ENCODE measurements around the gene HGS.

Gene HGS

GRCh38 chr17:81648707-81649085 lies 35.1 kb upstream of the HGS start:
- Histone ChIP-seq H3K27me3 (ENCODE audit: control insufficient read depth, low read length) (no peaks in the 10 kb centered on the region), H3K4me1 (ENCODE audit: control insufficient read depth, low read length) (peaks cover 11% of the 10 kb centered on the region)
- TF ChIP-seq EZH2phosphoT487 (IDR thresholded peaks at IDR 0.05; ENCODE audit: borderline replicate concordance, low read length) (no peak), CTCF (IDR thresholded peaks at IDR 0.05; ENCODE audit: low read depth, low read length, poor library complexity, severe bottlenecking) (no peak)

GRCh38 chr17:81650951-81651350 lies 32.9 kb upstream of the HGS start:
- H3F3A ChIP-seq (ENCODE audit: control insufficient read depth, insufficient read depth) = no peaks in the 10 kb centered on the region
- H3K27me3 ChIP-seq (ENCODE audit: control insufficient read depth, low read length) = no peaks in the 10 kb centered on the region
- H4K20me1 ChIP-seq (ENCODE audit: control insufficient read depth, insufficient read depth, low read depth, low read length) = no peaks in the 10 kb centered on the region
- peaks cover 13% of the 10 kb centered on the region for H3K4me1 ChIP-seq (ENCODE audit: control insufficient read depth, low read length)
- H3K79me2 ChIP-seq (ENCODE audit: control insufficient read depth, low read length) = no peaks in the 10 kb centered on the region
- no peaks in the 10 kb centered on the region for H3K36me3 ChIP-seq (ENCODE audit: control insufficient read depth, low read length)
- H3K9me2 ChIP-seq (replicated peaks; ENCODE audit: control insufficient read depth, low read length) = no peaks in the 10 kb centered on the region
- no peak overlapping the region for H3K27ac ChIP-seq (ENCODE audit: low read depth, low read length)
- H3K9me3 ChIP-seq (ENCODE audit: control insufficient read depth, insufficient read depth, low read length) = no peaks in the 10 kb centered on the region
- no peak overlapping the region for H3K4me3 ChIP-seq (ENCODE audit: low read length)
- no peak overlapping the region for H3K4me2 ChIP-seq (ENCODE audit: low read length)
- TF ChIP-seq CTCF (IDR thresholded peaks at IDR 0.05; ENCODE audit: low read depth, low read length, poor library complexity, severe bottlenecking) = no peak
- no peak for TF ChIP-seq EZH2phosphoT487 (IDR thresholded peaks at IDR 0.05; ENCODE audit: borderline replicate concordance, low read length)

More at GRCh38 chr17:81648707-81649085, 35.1 kb upstream of the HGS start:
- Histone ChIP-seq H3F3A (ENCODE audit: control insufficient read depth, insufficient read depth) (no peaks in the 10 kb centered on the region), H3K4me3 (ENCODE audit: low read length) (no peak overlapping the region), H3K9me3 (ENCODE audit: control insufficient read depth, insufficient read depth, low read length) (no peaks in the 10 kb centered on the region), H3K4me2 (ENCODE audit: low read length) (no peak overlapping the region), H4K20me1 (ENCODE audit: control insufficient read depth, insufficient read depth, low read depth, low read length) (no peaks in the 10 kb centered on the region), H3K9me2 (replicated peaks; ENCODE audit: control insufficient read depth, low read length) (no peaks in the 10 kb centered on the region), H3K79me2 (ENCODE audit: control insufficient read depth, low read length) (no peaks in the 10 kb centered on the region), H3K36me3 (ENCODE audit: control insufficient read depth, low read length) (no peaks in the 10 kb centered on the region), H3K27ac (ENCODE audit: low read depth, low read length) (no peak overlapping the region)

GRCh38 chr17:81651692-81652091 lies 32.1 kb upstream of the HGS start:
- H3K4me3 ChIP-seq (ENCODE audit: low read length) = no peak overlapping the region
- H3K4me2 ChIP-seq (ENCODE audit: low read length) = no peak overlapping the region
- no peak overlapping the region for H3K27ac ChIP-seq (ENCODE audit: low read depth, low read length)
- H3K9me3 ChIP-seq (ENCODE audit: control insufficient read depth, insufficient read depth, low read length) = no peaks in the 10 kb centered on the region
- H3K36me3 ChIP-seq (ENCODE audit: control insufficient read depth, low read length) = no peaks in the 10 kb centered on the region
- TF ChIP-seq EZH2phosphoT487 (IDR thresholded peaks at IDR 0.05; ENCODE audit: borderline replicate concordance, low read length) (no peak), CTCF (IDR thresholded peaks at IDR 0.05; ENCODE audit: low read depth, low read length, poor library complexity, severe bottlenecking) (no peak)
- no peaks in the 10 kb centered on the region for H3K79me2 ChIP-seq (ENCODE audit: control insufficient read depth, low read length)
- H3K4me1 ChIP-seq (ENCODE audit: control insufficient read depth, low read length) = peaks cover 16% of the 10 kb centered on the region
- no peaks in the 10 kb centered on the region for H4K20me1 ChIP-seq (ENCODE audit: control insufficient read depth, insufficient read depth, low read depth, low read length)
- no peaks in the 10 kb centered on the region for H3K27me3 ChIP-seq (ENCODE audit: control insufficient read depth, low read length)
- H3K9me2 ChIP-seq (replicated peaks; ENCODE audit: control insufficient read depth, low read length) = no peaks in the 10 kb centered on the region
- no peaks in the 10 kb centered on the region for H3F3A ChIP-seq (ENCODE audit: control insufficient read depth, insufficient read depth)

Data from DOHH2 (cell line).